Upper lobe of left lung (tissue), 6 donors: ENCODE measurements around the gene APOM. TPM values are rescaled to one million over a fixed set of nuclear protein-coding genes. Genes with fewer than 3 reads are reported as not detected.

Experiments
- ATAC-seq, 2 donors: fragments of 200-7000 bp; cut with Tn5 transposase; one replicate each; pipeline ENCODE4 v1.9.1; 2022; ENCODE audit warnings: mild to moderate bottlenecking in 2 of 2, moderate library complexity in 2 of 2; ENCODE audit not compliant: low FRiP score in 2 of 2
- DNase-seq, 2 donors: peaks; one replicate each; pipeline ENCODE4 v3.0.0-alpha.2; 2019 to 2020
- H3K27ac ChIP-seq, 4 donors: fragments of 200-600 bp; sonication (generic); one replicate each; pipeline ENCODE4 v1.5.1; 2016 to 2019
- H3K27me3 ChIP-seq, 4 donors: fragments of 200-600 bp; sonication (generic); one replicate each; pipeline ENCODE4 v1.5.1; 2017 to 2019
- H3K36me3 ChIP-seq, 4 donors: fragments of 200-600 bp; sonication (generic); one replicate each; pipeline ENCODE4 v1.5.1; 2016 to 2019
- H3K4me1 ChIP-seq, 4 donors: fragments of 200-600 bp; sonication (generic); one replicate each; pipeline ENCODE4 v1.5.1; 2018 to 2019
- H3K4me3 ChIP-seq, 4 donors: fragments of 200-600 bp; sonication (generic); one replicate each; pipeline ENCODE4 v1.5.1; 2017 to 2019; ENCODE audit warnings: mild to moderate bottlenecking in 2 of 4, moderate library complexity in 1 of 4
- H3K9me3 ChIP-seq, 4 donors: fragments of 200-600 bp; sonication (generic); one replicate each; pipeline ENCODE4 v1.5.1; 2018 to 2019
- CTCF ChIP-seq, 6 experiments: fragments of 450-650 bp in 4 of 6; fragments of 200-600 bp in 2 of 6; sonication (generic) in 2 of 6; IDR thresholded peaks; one replicate each; pipeline ENCODE4 v1.5.1; 2016 to 2019; ENCODE audit warnings: antibody characterized with exemption in 6 of 6
- EP300 ChIP-seq, 4 donors: sonication (generic); formaldehyde crosslinking; IDR thresholded peaks; one replicate each; pipeline ENCODE4 v1.5.1; 2017; ENCODE audit warnings: antibody characterized with exemption in 4 of 4, control low read depth in 2 of 4
- POLR2A ChIP-seq, 4 donors: fragments of 450-650 bp; IDR thresholded peaks; one replicate each; pipeline ENCODE4 v1.5.1; 2016 to 2017; ENCODE audit warnings: antibody characterized with exemption in 4 of 4, mild to moderate bottlenecking in 2 of 4
- POLR2AphosphoS5 ChIP-seq, 2 donors: sonication (generic); formaldehyde crosslinking; IDR thresholded peaks; one replicate each; pipeline ENCODE4 v1.5.1; 2017; ENCODE audit warnings: antibody characterized with exemption in 2 of 2
- WGBS, 2 donors: methylation state at CpG; one replicate each; pipeline ENCODE4 v1.1.5; 2017 to 2018; 5-methylcytosine and 5-hydroxymethylcytosine counted together
- total RNA-seq, 6 donors: library from RNA; depleted of rRNA in 4 of 6; stranded (reverse); fragments of >200 nt in 4 of 6; gene quantifications; one replicate each; pipeline versions ENCODE4 v1.1.0 to v1.2.1, GENCODE V29; 2016 to 2021
- donor health status: DM: no; HTN: no; CAD: no; lungs with moderate emphysema.
- donor health status: DM: no; HTN: yes; CAD: no; lungs with severe emphysema.

The APOM gene
- 1 to 10 TPM in 5 of 6 donors, under 1 TPM in 1; 0.89 to 4.3 (median 2.1) TPM for total RNA-seq

- Histone ChIP-seq H3K4me3 (no peak within 1 kb of the TSS), H3K4me1 (peaks cover 38 to 53% (median 41%) of the 10 kb centered on the region in 4 donors), H3K27ac (no peak within 1 kb of the TSS), H3K9me3 (no peaks in the 10 kb centered on the region), H3K27me3 (no peaks in the 10 kb centered on the region), H3K36me3 (peaks cover 0 to 30% (median 10%) of the 10 kb centered on the region in 4 donors)
- DNase-seq (no peak), ATAC-seq (no peak)
- TF ChIP-seq EP300 (IDR thresholded peaks at IDR 0.05), result no peak
- no peak for TF ChIP-seq POLR2AphosphoS5 (IDR thresholded peaks at IDR 0.05)
- TF ChIP-seq CTCF (IDR thresholded peaks at IDR 0.05), result no peak
- no peak for TF ChIP-seq POLR2A (IDR thresholded peaks at IDR 0.05)
- WGBS, 2 donors, result 87 to 89% methylated on average over 8 of the region's 8 CpGs
Measured at GRCh38 chr6:31655349-31656237, at the start of gene APOM. TSS of gene APOM (plus strand) at chr6:31655894. CDS start at chr6:31655967, 73 bp downstream.

- H3K36me3 ChIP-seq, result no peaks in the 10 kb centered on the region
- DNase-seq (no peak), ATAC-seq (no peak)
- WGBS, 2 donors, result 78 to 91% methylated on average over 1 of the region's 1 CpG
- no peaks in the 10 kb centered on the region for H3K4me1 ChIP-seq
- H3K27me3 ChIP-seq, result no peaks in the 10 kb centered on the region
- TF ChIP-seq POLR2A (IDR thresholded peaks at IDR 0.05) (no peak), POLR2AphosphoS5 (IDR thresholded peaks at IDR 0.05) (no peak), EP300 (IDR thresholded peaks at IDR 0.05) (no peak), CTCF (IDR thresholded peaks at IDR 0.05) (no peak)
- H3K9me3 ChIP-seq, result no peaks in the 10 kb centered on the region
- no peak overlapping the region for H3K27ac ChIP-seq
- H3K4me3 ChIP-seq, result no peak overlapping the region
Measured at GRCh38 chr6:31607317-31607716, 48.4 kb upstream of the APOM start.

- Histone ChIP-seq H3K4me3 (no peak overlapping the region), H3K4me1 (peaks cover 0 to 9% (median 3%) of the 10 kb centered on the region in 4 donors), H3K27me3 (no peaks in the 10 kb centered on the region), H3K9me3 (no peaks in the 10 kb centered on the region), H3K36me3 (no peaks in the 10 kb centered on the region), H3K27ac (no peak overlapping the region)
- 65 to 73% methylated on average over 8 of the region's 8 CpGs for WGBS, 2 donors
- TF ChIP-seq POLR2AphosphoS5 (IDR thresholded peaks at IDR 0.05) (no peak), CTCF (IDR thresholded peaks at IDR 0.05) (no peak), EP300 (IDR thresholded peaks at IDR 0.05) (no peak), POLR2A (IDR thresholded peaks at IDR 0.05) (no peak)
- ATAC-seq (no peak), DNase-seq (no peak)
Measured at GRCh38 chr6:31609519-31610406, 45.9 kb upstream of the APOM start.

- no peak for TF ChIP-seq POLR2AphosphoS5 (IDR thresholded peaks at IDR 0.05)
- TF ChIP-seq CTCF (IDR thresholded peaks at IDR 0.05), result no peak
- TF ChIP-seq POLR2A (IDR thresholded peaks at IDR 0.05), result no peak
- TF ChIP-seq EP300 (IDR thresholded peaks at IDR 0.05), result no peak
- Histone ChIP-seq H3K27ac (no peak overlapping the region), H3K9me3 (no peaks in the 10 kb centered on the region), H3K36me3 (no peaks in the 10 kb centered on the region), H3K4me3 (no peak overlapping the region), H3K4me1 (peaks cover 0 to 10% (median 3%) of the 10 kb centered on the region in 4 donors), H3K27me3 (no peaks in the 10 kb centered on the region)
- no peak for DNase-seq
- WGBS, 2 donors, result 64 to 72% methylated on average over 4 of the region's 4 CpGs
- ATAC-seq, result no peak
Measured at GRCh38 chr6:31610968-31611367, 44.7 kb upstream of the APOM start.
